PC-9 (cell line): ENCODE data around the gene POPDC2.

Source experiments
- CTCF ChIP-seq: fragments of 200-600 bp; sonication (generic); conservative IDR thresholded peaks from 2 replicates; pipeline ENCODE4 v1.6.1; 2017; ENCODE audit warnings: mixed run types, antibody characterized with exemption, mild to moderate bottlenecking, moderate library complexity
- EZH2 ChIP-seq: fragments of 200-600 bp; sonication (generic); IDR thresholded peaks from 2 replicates; pipeline ENCODE4 v1.8.0; 2017; ENCODE audit warnings: antibody characterized with exemption, low read depth

DNA sequence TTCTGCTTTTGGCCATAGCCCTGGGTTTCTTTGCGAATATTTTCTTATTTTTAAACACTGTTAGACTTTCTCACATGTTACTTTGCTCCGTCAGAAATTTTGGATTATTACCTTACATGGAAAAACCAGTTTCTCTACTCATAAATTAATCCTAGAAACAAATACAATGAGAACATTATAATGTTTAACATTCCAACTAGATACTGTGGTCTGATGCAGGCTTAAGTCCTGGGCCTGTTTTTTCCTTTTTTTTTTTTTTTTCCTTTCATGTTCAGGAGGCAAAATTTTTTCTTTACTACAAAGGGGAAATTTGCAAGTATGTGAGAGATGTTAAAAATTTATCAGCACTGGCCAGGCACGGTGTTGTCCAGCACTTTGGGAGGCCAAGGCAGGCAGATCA lies 28.9 kb downstream of the POPDC2 start:
- TF ChIP-seq CTCF (no peak), EZH2 (no peak)
